SK-N-SH treated with all-trans-retinoic acid at 6 μM for 48 hours (cell line): ENCODE data around the gene LBH.

Experiments used
- ATAC-seq: fragments of 200-7000 bp; cut with Tn5 transposase; 3 replicates; pipeline ENCODE4 v1.9.1; 2020; ENCODE audit warnings: mild to moderate bottlenecking, moderate library complexity
- ARNTL ChIP-seq: fragments of 450-650 bp; formaldehyde crosslinking; IDR thresholded peaks from 2 replicates; pipeline ENCODE4 v1.5.0; 2020; ENCODE audit warnings: low read depth, mild to moderate bottlenecking, moderate library complexity, borderline replicate concordance
- BACH2 ChIP-seq: fragments of 250-450 bp; sonication (Bioruptor Pico); IDR thresholded peaks from 2 replicates; pipeline ENCODE4 v1.9.0; 2021; ENCODE audit warnings: mild to moderate bottlenecking, borderline replicate concordance
- CSDC2 ChIP-seq: fragments of 250-450 bp; sonication (Bioruptor Pico); IDR thresholded peaks from 2 replicates; pipeline ENCODE4 v1.5.0; 2020; ENCODE audit warnings: mild to moderate bottlenecking, moderate library complexity
- ESRRG ChIP-seq: fragments of 250-450 bp; sonication (Bioruptor Pico); IDR thresholded peaks from 2 replicates; pipeline ENCODE4 v1.6.1; 2021; ENCODE audit warnings: mild to moderate bottlenecking
- GLIS3 ChIP-seq: fragments of 250-450 bp; sonication (Bioruptor Pico); IDR thresholded peaks from 2 replicates; pipeline ENCODE4 v1.5.0; 2020; ENCODE audit warnings: mild to moderate bottlenecking, moderate library complexity
- PPARA ChIP-seq: fragments of 250-450 bp; sonication (Bioruptor Pico); IDR thresholded peaks from 2 replicates; pipeline ENCODE4 v1.5.0; 2020; ENCODE audit warnings: mild to moderate bottlenecking, borderline replicate concordance
- RARB ChIP-seq: fragments of 250-450 bp; sonication (Bioruptor Pico); IDR thresholded peaks from 2 replicates; pipeline ENCODE4 v1.8.0; 2021; ENCODE audit warnings: mild to moderate bottlenecking, moderate library complexity
- TCF4 ChIP-seq: fragments of 250-450 bp; sonication (Bioruptor Pico); IDR thresholded peaks from 2 replicates; pipeline ENCODE4 v1.8.0; 2021; ENCODE audit warnings: mild to moderate bottlenecking, moderate library complexity, borderline replicate concordance
- TOX ChIP-seq: fragments of 250-450 bp; sonication (Bioruptor Pico); IDR thresholded peaks from 2 replicates; pipeline ENCODE4 v1.8.0; 2021; ENCODE audit warnings: mild to moderate bottlenecking, moderate library complexity, borderline replicate concordance
- ZC3H10 ChIP-seq: fragments of 250-450 bp; sonication (Bioruptor Pico); IDR thresholded peaks from 2 replicates; pipeline ENCODE4 v1.5.1; 2021; ENCODE audit warnings: mild to moderate bottlenecking, moderate library complexity
- ZFP3 ChIP-seq: fragments of 250-450 bp; sonication (Bioruptor Pico); IDR thresholded peaks from 2 replicates; pipeline ENCODE4 v1.5.0; 2020; ENCODE audit warnings: mild to moderate bottlenecking, moderate library complexity
- ZFP30 ChIP-seq: fragments of 450-650 bp; formaldehyde crosslinking; IDR thresholded peaks from 2 replicates; pipeline ENCODE4 v1.5.0; 2022; ENCODE audit warnings: mild to moderate bottlenecking, moderate library complexity
- ZNF565 ChIP-seq: fragments of 450-650 bp; formaldehyde crosslinking; conservative IDR thresholded peaks from 2 replicates; pipeline ENCODE4 v1.5.0; 2020; ENCODE audit warnings: low read depth, mild to moderate bottlenecking, moderate library complexity
- ZNF8 ChIP-seq: fragments of 450-650 bp; formaldehyde crosslinking; IDR thresholded peaks from 2 replicates; pipeline ENCODE4 v1.5.0; 2020; ENCODE audit warnings: mild to moderate bottlenecking, moderate library complexity
- TF ChIP-seq, protein P1 (sequence below): fragments of 250-450 bp; sonication (Bioruptor Pico); IDR thresholded peaks from 2 replicates; pipeline ENCODE4 v1.5.1; 2020; ENCODE audit warnings: low read depth, mild to moderate bottlenecking, moderate library complexity
- TF ChIP-seq, protein P2 (sequence below): fragments of 250-450 bp; sonication (Bioruptor Pico); IDR thresholded peaks from 2 replicates; pipeline ENCODE4 v1.5.1; 2021; ENCODE audit warnings: mild to moderate bottlenecking, moderate library complexity
- TF ChIP-seq, protein P3 (sequence below): fragments of 250-450 bp; sonication (Bioruptor Pico); IDR thresholded peaks from 2 replicates; pipeline ENCODE4 v1.8.0; 2020; ENCODE audit warnings: mild to moderate bottlenecking, moderate library complexity, borderline replicate concordance
- TF ChIP-seq, protein P4 (sequence below): fragments of 250-450 bp; sonication (Bioruptor Pico); IDR thresholded peaks from 2 replicates; pipeline ENCODE4 v1.8.0; 2021; ENCODE audit warnings: low read depth, mild to moderate bottlenecking, moderate library complexity, borderline replicate concordance
- TF ChIP-seq, protein P5 (sequence below): fragments of 250-450 bp; sonication (Bioruptor Pico); IDR thresholded peaks from 2 replicates; pipeline ENCODE4 v1.5.0; 2020; ENCODE audit warnings: mild to moderate bottlenecking, moderate library complexity

The LBH gene

DNA sequence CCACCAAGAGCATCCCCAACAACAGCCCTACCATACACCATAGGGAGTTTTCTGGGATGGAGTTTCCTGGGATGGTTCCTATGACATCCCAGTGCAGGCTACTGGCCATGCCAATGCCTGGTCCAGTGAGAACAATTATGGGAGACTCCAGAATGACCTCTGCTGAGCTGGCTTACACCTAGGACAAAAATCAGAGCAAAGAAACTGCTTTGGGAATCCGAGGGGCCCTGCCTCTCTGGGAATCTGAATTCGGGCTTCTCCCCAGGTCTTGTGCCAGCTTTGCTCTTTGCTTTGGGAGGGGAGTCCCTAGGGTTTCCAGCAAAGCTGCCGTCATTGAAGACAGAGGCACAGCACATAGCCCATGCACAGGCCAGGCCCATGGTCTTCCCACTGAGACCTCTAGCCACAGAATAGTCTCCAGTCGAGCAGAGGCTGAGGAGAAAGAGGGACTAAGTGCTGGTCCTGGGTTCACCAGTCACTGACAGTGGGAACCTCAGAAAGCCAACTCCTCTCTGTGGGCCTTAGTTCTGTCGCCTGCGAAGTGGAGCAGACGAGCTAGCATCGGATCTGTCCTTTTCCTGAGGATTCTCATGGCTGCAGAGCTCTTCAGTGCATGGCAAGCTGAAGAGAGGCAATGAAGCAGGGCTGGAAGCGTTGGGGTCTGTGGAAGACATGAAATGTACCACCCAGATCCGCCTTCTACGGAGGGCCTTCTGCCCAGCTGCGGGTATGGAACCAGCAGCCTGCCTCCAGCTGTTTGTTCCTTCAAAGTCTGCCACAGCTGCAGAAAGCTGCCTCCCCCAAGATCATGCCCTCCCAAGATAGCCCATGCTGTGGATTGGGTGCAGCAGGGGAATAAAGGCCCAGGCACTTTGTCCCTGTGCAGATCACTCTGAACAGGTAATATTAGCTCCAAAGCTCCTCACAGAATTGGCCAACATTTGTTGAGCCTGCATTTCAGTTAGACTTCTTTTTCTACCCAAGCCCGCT lies 11.2 kb upstream of the LBH start:
- no peak for ATAC-seq

DNA sequence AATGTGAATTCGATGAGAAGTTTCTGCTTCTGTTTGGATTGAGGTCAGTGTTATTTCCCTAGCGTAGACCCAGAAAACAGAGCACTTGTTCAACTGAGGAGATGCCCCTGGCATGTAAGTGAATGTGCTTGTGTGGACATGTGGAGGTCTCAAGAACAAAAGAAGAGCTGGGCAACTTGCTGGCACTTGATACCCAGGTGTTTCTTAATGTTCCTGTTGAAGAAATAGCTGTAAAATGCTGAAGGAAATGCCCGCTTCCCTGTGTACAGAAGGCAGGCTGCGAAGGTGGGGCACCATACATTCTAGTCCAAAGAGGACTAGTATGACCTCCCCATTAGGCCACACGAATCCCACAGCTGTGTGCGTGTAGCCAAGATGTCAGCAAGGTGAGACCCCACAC lies 9.8 kb upstream of the LBH start:
- TF ChIP-seq, protein P1, sequence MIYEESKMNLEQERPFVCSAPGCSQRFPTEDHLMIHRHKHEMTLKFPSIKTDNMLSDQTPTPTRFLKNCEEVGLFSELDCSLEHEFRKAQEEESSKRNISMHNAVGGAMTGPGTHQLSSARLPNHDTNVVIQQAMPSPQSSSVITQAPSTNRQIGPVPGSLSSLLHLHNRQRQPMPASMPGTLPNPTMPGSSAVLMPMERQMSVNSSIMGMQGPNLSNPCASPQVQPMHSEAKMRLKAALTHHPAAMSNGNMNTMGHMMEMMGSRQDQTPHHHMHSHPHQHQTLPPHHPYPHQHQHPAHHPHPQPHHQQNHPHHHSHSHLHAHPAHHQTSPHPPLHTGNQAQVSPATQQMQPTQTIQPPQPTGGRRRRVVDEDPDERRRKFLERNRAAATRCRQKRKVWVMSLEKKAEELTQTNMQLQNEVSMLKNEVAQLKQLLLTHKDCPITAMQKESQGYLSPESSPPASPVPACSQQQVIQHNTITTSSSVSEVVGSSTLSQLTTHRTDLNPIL = no peak
- no peak for TF ChIP-seq ZFP3 (CRISPR knock-in tag)
- TF ChIP-seq, protein P2, sequence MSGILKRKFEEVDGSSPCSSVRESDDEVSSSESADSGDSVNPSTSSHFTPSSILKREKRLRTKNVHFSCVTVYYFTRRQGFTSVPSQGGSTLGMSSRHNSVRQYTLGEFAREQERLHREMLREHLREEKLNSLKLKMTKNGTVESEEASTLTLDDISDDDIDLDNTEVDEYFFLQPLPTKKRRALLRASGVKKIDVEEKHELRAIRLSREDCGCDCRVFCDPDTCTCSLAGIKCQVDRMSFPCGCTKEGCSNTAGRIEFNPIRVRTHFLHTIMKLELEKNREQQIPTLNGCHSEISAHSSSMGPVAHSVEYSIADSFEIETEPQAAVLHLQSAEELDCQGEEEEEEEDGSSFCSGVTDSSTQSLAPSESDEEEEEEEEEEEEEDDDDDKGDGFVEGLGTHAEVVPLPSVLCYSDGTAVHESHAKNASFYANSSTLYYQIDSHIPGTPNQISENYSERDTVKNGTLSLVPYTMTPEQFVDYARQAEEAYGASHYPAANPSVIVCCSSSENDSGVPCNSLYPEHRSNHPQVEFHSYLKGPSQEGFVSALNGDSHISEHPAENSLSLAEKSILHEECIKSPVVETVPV = no peak
- no peak for TF ChIP-seq ZFP30 (CRISPR knock-in tag)
- no peak for TF ChIP-seq ZNF565 (CRISPR knock-in tag)
- ATAC-seq = no peak

More for the DNA sequence above, 11.2 kb upstream of the LBH start:
- TF ChIP-seq ESRRG (no peak), TOX (no peak), TCF4 (CRISPR knock-in tag) (no peak), CSDC2 (CRISPR knock-in tag) (no peak), BACH2 (CRISPR knock-in tag) (no peak), GLIS3 (CRISPR knock-in tag) (no peak), ZNF8 (no peak), ZC3H10 (CRISPR knock-in tag) (no peak), ZNF565 (CRISPR knock-in tag) (no peak)
- TF ChIP-seq, protein P2 = no peak
- TF ChIP-seq, protein P3, sequence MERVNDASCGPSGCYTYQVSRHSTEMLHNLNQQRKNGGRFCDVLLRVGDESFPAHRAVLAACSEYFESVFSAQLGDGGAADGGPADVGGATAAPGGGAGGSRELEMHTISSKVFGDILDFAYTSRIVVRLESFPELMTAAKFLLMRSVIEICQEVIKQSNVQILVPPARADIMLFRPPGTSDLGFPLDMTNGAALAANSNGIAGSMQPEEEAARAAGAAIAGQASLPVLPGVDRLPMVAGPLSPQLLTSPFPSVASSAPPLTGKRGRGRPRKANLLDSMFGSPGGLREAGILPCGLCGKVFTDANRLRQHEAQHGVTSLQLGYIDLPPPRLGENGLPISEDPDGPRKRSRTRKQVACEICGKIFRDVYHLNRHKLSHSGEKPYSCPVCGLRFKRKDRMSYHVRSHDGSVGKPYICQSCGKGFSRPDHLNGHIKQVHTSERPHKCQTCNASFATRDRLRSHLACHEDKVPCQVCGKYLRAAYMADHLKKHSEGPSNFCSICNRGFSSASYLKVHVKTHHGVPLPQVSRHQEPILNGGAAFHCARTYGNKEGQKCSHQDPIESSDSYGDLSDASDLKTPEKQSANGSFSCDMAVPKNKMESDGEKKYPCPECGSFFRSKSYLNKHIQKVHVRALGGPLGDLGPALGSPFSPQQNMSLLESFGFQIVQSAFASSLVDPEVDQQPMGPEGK (CRISPR knock-in tag) = no peak
- TF ChIP-seq, protein P4, sequence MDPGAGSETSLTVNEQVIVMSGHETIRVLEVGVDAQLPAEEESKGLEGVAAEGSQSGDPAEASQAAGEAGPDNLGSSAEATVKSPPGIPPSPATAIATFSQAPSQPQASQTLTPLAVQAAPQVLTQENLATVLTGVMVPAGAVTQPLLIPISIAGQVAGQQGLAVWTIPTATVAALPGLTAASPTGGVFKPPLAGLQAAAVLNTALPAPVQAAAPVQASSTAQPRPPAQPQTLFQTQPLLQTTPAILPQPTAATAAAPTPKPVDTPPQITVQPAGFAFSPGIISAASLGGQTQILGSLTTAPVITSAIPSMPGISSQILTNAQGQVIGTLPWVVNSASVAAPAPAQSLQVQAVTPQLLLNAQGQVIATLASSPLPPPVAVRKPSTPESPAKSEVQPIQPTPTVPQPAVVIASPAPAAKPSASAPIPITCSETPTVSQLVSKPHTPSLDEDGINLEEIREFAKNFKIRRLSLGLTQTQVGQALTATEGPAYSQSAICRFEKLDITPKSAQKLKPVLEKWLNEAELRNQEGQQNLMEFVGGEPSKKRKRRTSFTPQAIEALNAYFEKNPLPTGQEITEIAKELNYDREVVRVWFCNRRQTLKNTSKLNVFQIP (CRISPR knock-in tag) = no peak
- TF ChIP-seq, protein P5, sequence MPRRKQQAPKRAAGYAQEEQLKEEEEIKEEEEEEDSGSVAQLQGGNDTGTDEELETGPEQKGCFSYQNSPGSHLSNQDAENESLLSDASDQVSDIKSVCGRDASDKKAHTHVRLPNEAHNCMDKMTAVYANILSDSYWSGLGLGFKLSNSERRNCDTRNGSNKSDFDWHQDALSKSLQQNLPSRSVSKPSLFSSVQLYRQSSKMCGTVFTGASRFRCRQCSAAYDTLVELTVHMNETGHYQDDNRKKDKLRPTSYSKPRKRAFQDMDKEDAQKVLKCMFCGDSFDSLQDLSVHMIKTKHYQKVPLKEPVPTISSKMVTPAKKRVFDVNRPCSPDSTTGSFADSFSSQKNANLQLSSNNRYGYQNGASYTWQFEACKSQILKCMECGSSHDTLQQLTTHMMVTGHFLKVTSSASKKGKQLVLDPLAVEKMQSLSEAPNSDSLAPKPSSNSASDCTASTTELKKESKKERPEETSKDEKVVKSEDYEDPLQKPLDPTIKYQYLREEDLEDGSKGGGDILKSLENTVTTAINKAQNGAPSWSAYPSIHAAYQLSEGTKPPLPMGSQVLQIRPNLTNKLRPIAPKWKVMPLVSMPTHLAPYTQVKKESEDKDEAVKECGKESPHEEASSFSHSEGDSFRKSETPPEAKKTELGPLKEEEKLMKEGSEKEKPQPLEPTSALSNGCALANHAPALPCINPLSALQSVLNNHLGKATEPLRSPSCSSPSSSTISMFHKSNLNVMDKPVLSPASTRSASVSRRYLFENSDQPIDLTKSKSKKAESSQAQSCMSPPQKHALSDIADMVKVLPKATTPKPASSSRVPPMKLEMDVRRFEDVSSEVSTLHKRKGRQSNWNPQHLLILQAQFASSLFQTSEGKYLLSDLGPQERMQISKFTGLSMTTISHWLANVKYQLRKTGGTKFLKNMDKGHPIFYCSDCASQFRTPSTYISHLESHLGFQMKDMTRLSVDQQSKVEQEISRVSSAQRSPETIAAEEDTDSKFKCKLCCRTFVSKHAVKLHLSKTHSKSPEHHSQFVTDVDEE (CRISPR knock-in tag) = no peak
- TF ChIP-seq, all 23 proteins: peak for 0

DNA sequence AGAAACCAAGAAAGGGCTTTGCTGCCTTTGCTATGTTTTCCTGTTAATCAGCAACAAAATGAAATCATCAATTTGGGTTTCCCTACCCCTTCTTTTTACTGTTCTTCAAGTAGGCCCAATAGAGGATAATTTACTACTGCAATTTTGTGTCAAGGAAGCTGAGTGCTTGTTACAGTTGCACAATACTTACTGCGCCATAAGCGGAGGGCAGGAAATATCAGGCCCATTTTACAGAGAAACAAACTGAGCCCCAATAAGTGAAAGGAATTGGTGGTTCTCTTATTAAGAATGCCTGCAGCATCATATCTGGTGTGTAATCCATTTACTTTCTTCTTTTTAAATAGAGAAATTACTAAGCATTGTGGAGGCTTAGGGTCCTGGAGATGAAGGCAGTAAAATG lies 9.3 kb upstream of the LBH start:
- no peak for ATAC-seq
- TF ChIP-seq, protein P4 (CRISPR knock-in tag) = no peak
- TF ChIP-seq, protein P1 = no peak
- TF ChIP-seq ARNTL (CRISPR knock-in tag) (no peak), TOX (no peak), ZNF8 (no peak), RARB (CRISPR knock-in tag) (no peak), PPARA (CRISPR knock-in tag) (no peak), ZC3H10 (CRISPR knock-in tag) (no peak), TCF4 (CRISPR knock-in tag) (no peak)
